Measurements from ENCODE around the gene PAQR4. TPM values are rescaled to one million over a fixed set of nuclear protein-coding genes. Genes with fewer than 3 reads are reported as not detected.

Gene PAQR4
- total RNA-seq, 4 donors from 2014 or later: 4.2 to 14.6 (median 10.2) TPM

DNA sequence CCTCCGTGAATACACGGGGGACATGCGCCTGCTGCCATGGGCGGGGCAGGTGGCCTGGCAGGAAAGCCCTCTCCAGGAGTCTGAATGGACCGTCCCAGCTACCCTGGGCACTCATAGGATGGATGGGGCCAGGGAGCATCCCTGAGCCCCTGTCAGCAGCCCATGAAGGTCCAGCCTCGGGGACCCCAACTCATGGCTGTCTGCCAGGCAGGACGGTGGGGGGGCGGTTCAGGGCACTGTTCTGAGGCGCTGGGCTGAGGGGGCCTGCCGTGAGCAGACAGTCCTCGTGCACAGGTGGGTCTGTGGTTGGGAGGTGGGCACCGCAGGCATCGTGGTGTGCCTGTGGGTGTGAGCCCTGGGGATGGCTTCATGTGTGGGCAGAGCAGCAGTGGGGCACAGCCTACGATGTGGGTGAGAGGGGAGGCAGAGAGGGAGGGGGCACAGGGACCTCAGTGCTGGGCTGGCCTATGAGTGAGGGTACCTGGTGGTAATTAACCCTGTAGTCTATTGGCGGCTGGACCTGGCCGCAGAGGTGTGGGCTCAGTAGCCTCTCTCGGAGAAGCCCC is 17.6 kb downstream of the PAQR4 start:
- no peak overlapping the region for H3K27ac ChIP-seq
- DNase-seq: no peak
- TF ChIP-seq POLR2A (IDR thresholded peaks at IDR 0.05): no peak
- TF ChIP-seq, protein P1, sequence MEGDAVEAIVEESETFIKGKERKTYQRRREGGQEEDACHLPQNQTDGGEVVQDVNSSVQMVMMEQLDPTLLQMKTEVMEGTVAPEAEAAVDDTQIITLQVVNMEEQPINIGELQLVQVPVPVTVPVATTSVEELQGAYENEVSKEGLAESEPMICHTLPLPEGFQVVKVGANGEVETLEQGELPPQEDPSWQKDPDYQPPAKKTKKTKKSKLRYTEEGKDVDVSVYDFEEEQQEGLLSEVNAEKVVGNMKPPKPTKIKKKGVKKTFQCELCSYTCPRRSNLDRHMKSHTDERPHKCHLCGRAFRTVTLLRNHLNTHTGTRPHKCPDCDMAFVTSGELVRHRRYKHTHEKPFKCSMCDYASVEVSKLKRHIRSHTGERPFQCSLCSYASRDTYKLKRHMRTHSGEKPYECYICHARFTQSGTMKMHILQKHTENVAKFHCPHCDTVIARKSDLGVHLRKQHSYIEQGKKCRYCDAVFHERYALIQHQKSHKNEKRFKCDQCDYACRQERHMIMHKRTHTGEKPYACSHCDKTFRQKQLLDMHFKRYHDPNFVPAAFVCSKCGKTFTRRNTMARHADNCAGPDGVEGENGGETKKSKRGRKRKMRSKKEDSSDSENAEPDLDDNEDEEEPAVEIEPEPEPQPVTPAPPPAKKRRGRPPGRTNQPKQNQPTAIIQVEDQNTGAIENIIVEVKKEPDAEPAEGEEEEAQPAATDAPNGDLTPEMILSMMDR (IDR thresholded peaks at IDR 0.05 in 4 of 5, conservative IDR thresholded peaks at IDR 0.05 in 1 of 5): no peak
- peaks cover 20 to 23% of the 10 kb centered on the region in 2 donors for H3K4me1 ChIP-seq
- intact Hi-C loops (cut with DNase I; ENCODE audit: low total_unique reads): loop anchor here (1.0 kb wide), 1 partner anchor 45 kb away; no protein-coding TSS in a partner anchor
- no peaks in the 10 kb centered on the region for H3K9me3 ChIP-seq
- no peaks in the 10 kb centered on the region for H3K27me3 ChIP-seq
- in situ Hi-C loops (cut with MboI; ENCODE audit: low sequenced_read_pairs in 4 of 4): no loop called here
- no peak for ATAC-seq
- no peak overlapping the region for H3K4me3 ChIP-seq
- no peaks in the 10 kb centered on the region for H3K36me3 ChIP-seq

DNA sequence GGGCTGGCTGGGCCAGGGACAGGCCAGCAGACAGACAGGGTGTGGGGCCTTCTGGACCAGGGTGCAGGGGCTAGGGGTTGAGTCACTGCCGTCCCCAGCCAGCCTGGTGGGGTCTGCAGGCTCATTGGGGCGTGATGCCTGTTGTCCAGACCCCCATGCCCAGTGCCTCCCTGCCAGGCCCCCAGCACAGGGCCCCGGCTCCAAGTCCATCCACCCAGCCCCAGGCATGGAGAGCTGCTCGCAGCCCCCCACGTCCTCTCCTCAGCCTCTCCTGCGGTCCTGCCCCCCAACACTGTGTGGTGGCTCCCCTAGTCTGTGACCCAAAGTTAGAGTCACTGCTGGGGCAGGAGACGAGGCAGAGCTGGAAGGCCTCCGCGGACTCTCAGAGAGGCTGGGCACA is 18.1 kb downstream of the PAQR4 start:
- H3K4me1 ChIP-seq: peaks cover 20 to 23% of the 10 kb centered on the region in 2 donors
- intact Hi-C loops (cut with DNase I; ENCODE audit: low total_unique reads) (no loop called here), in situ Hi-C loops (cut with MboI; ENCODE audit: low sequenced_read_pairs in 4 of 4) (no loop called here)
- H3K4me3 ChIP-seq: no peak overlapping the region
- no peak for ATAC-seq
- no peak overlapping the region for H3K27ac ChIP-seq
- no peaks in the 10 kb centered on the region for H3K36me3 ChIP-seq
- H3K27me3 ChIP-seq: no peaks in the 10 kb centered on the region
- DNase-seq: no peak
- TF ChIP-seq, protein P1 (IDR thresholded peaks at IDR 0.05 in 4 of 5, conservative IDR thresholded peaks at IDR 0.05 in 1 of 5): no peak
- no peak for TF ChIP-seq POLR2A (IDR thresholded peaks at IDR 0.05)
- H3K9me3 ChIP-seq: no peaks in the 10 kb centered on the region

DNA sequence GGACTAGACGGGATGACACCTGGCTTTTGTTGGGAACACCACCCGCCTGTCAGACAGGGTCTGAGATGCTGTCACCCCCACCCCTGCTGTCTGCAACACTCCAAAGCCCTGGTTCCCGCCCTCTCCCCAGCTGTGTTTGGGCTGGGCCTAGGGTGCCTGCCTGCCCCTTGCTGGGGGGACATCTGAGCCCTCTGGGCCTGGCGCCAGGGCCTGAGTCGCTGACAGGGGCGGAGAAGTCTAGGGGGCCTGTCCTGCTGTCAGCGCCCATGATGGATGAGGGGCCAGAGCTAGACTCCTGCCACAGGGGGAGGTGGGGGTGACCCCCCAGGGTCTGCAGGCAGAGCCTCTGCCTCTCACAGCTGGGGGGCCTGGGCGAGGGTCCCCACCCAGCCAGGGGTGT is 18.7 kb downstream of the PAQR4 start:
- no peak overlapping the region for H3K27ac ChIP-seq
- TF ChIP-seq, protein P1 (IDR thresholded peaks at IDR 0.05 in 4 of 5, conservative IDR thresholded peaks at IDR 0.05 in 1 of 5): no peak
- no peak for TF ChIP-seq POLR2A (IDR thresholded peaks at IDR 0.05)

DNA sequence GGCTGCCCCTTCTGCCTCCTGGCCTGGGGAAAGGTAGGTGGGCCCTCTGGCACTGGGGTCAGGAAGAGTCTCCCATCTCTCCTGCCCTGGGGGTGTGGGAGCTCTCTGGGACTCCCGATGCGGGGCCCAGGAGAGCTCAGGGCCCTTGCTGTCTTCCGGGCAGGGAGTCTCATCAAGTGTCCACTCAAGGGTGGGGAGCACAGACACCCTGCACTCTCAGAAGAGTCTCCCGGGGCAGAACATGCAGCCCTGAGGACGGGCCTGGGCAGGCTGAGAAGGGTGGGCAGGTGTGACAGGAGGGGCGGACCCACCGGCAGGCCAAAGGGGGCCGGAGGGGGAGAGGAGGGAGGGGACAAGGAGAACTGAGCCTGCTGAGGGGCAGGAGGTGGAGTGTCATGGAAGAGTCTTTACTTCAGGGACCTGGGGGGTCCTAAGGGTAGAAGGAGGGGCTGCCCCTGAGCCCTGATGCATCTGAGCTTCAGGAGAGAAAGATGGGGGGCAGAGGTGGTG is 19.5 kb downstream of the PAQR4 start:
- Histone ChIP-seq H3K9me3 (no peaks in the 10 kb centered on the region), H3K4me3 (no peak overlapping the region), H3K4me1 (peaks cover 20 to 23% of the 10 kb centered on the region in 2 donors), H3K27me3 (no peaks in the 10 kb centered on the region), H3K36me3 (no peaks in the 10 kb centered on the region), H3K27ac (no peak overlapping the region)
- no peak for TF ChIP-seq POLR2A (IDR thresholded peaks at IDR 0.05)
- TF ChIP-seq, protein P1 (IDR thresholded peaks at IDR 0.05 in 4 of 5, conservative IDR thresholded peaks at IDR 0.05 in 1 of 5): no peak
- ATAC-seq (no peak), DNase-seq (no peak)
- in situ Hi-C loops (cut with MboI; ENCODE audit: low sequenced_read_pairs in 4 of 4): no loop called here
- intact Hi-C loops (cut with DNase I; ENCODE audit: low total_unique reads): no loop called here

More for the DNA sequence above, 18.7 kb downstream of the PAQR4 start:
- H3K36me3 ChIP-seq: no peaks in the 10 kb centered on the region
- H3K27me3 ChIP-seq: no peaks in the 10 kb centered on the region
- H3K9me3 ChIP-seq: no peaks in the 10 kb centered on the region
- H3K4me3 ChIP-seq: no peak overlapping the region
- DNase-seq (no peak), ATAC-seq (no peak)
- H3K4me1 ChIP-seq: peaks cover 20 to 23% of the 10 kb centered on the region in 2 donors
- intact Hi-C loops (cut with DNase I; ENCODE audit: low total_unique reads) (no loop called here), in situ Hi-C loops (cut with MboI; ENCODE audit: low sequenced_read_pairs in 4 of 4) (no loop called here)

Data from gastrocnemius medialis (tissue), 4 donors.